SK-N-SH treated with all-trans-retinoic acid at 6 μM for 48 hours (cell line): ENCODE data around the gene HCFC2.

ENCODE experiments used
- ATAC-seq: fragments of 200-7000 bp; cut with Tn5 transposase; 3 replicates; pipeline ENCODE4 v1.9.1; 2020; ENCODE audit warnings: mild to moderate bottlenecking, moderate library complexity
- ARNTL ChIP-seq: fragments of 450-650 bp; formaldehyde crosslinking; IDR thresholded peaks from 2 replicates; pipeline ENCODE4 v1.5.0; 2020; ENCODE audit warnings: low read depth, mild to moderate bottlenecking, moderate library complexity, borderline replicate concordance
- BACH2 ChIP-seq: fragments of 250-450 bp; sonication (Bioruptor Pico); IDR thresholded peaks from 2 replicates; pipeline ENCODE4 v1.9.0; 2021; ENCODE audit warnings: mild to moderate bottlenecking, borderline replicate concordance
- CREB5 ChIP-seq: fragments of 250-450 bp; sonication (Bioruptor Pico); IDR thresholded peaks from 2 replicates; pipeline ENCODE4 v1.5.1; 2020; ENCODE audit warnings: low read depth, mild to moderate bottlenecking, moderate library complexity
- CSDC2 ChIP-seq: fragments of 250-450 bp; sonication (Bioruptor Pico); IDR thresholded peaks from 2 replicates; pipeline ENCODE4 v1.5.0; 2020; ENCODE audit warnings: mild to moderate bottlenecking, moderate library complexity
- CSRNP3 ChIP-seq: fragments of 250-450 bp; sonication (Bioruptor Pico); IDR thresholded peaks from 2 replicates; pipeline ENCODE4 v1.5.1; 2021; ENCODE audit warnings: mild to moderate bottlenecking, moderate library complexity
- ESRRG ChIP-seq: fragments of 250-450 bp; sonication (Bioruptor Pico); IDR thresholded peaks from 2 replicates; pipeline ENCODE4 v1.6.1; 2021; ENCODE audit warnings: mild to moderate bottlenecking
- ISL1 ChIP-seq: fragments of 250-450 bp; sonication (Bioruptor Pico); IDR thresholded peaks from 2 replicates; pipeline ENCODE4 v2.1.2; 2022; ENCODE audit warnings: mild to moderate bottlenecking, moderate library complexity
- OSR1 ChIP-seq: fragments of 250-450 bp; sonication (Bioruptor Pico); IDR thresholded peaks from 2 replicates; pipeline ENCODE4 v1.8.0; 2022; ENCODE audit warnings: moderate library complexity, mild to moderate bottlenecking, inconsistent platforms
- PATZ1 ChIP-seq: fragments of 250-450 bp; sonication (Bioruptor Pico); IDR thresholded peaks from 2 replicates; pipeline ENCODE4 v1.8.0; 2020; ENCODE audit warnings: mild to moderate bottlenecking, moderate library complexity, borderline replicate concordance
- POU6F1 ChIP-seq: fragments of 250-450 bp; sonication (Bioruptor Pico); IDR thresholded peaks from 2 replicates; pipeline ENCODE4 v1.8.0; 2021; ENCODE audit warnings: low read depth, mild to moderate bottlenecking, moderate library complexity, borderline replicate concordance
- PPARA ChIP-seq: fragments of 250-450 bp; sonication (Bioruptor Pico); IDR thresholded peaks from 2 replicates; pipeline ENCODE4 v1.5.0; 2020; ENCODE audit warnings: mild to moderate bottlenecking, borderline replicate concordance
- RARB ChIP-seq: fragments of 250-450 bp; sonication (Bioruptor Pico); IDR thresholded peaks from 2 replicates; pipeline ENCODE4 v1.8.0; 2021; ENCODE audit warnings: mild to moderate bottlenecking, moderate library complexity
- SNAI2 ChIP-seq: fragments of 250-450 bp; sonication (Bioruptor Pico); IDR thresholded peaks from 2 replicates; pipeline ENCODE4 v1.5.0; 2020; ENCODE audit warnings: mild to moderate bottlenecking, moderate library complexity
- TCF4 ChIP-seq: fragments of 250-450 bp; sonication (Bioruptor Pico); IDR thresholded peaks from 2 replicates; pipeline ENCODE4 v1.8.0; 2021; ENCODE audit warnings: mild to moderate bottlenecking, moderate library complexity, borderline replicate concordance
- TOX ChIP-seq: fragments of 250-450 bp; sonication (Bioruptor Pico); IDR thresholded peaks from 2 replicates; pipeline ENCODE4 v1.8.0; 2021; ENCODE audit warnings: mild to moderate bottlenecking, moderate library complexity, borderline replicate concordance
- ZC3H10 ChIP-seq: fragments of 250-450 bp; sonication (Bioruptor Pico); IDR thresholded peaks from 2 replicates; pipeline ENCODE4 v1.5.1; 2021; ENCODE audit warnings: mild to moderate bottlenecking, moderate library complexity
- ZFP30 ChIP-seq: fragments of 450-650 bp; formaldehyde crosslinking; IDR thresholded peaks from 2 replicates; pipeline ENCODE4 v1.5.0; 2022; ENCODE audit warnings: mild to moderate bottlenecking, moderate library complexity
- ZNF8 ChIP-seq: fragments of 450-650 bp; formaldehyde crosslinking; IDR thresholded peaks from 2 replicates; pipeline ENCODE4 v1.5.0; 2020; ENCODE audit warnings: mild to moderate bottlenecking, moderate library complexity

HCFC2 gene

DNA sequence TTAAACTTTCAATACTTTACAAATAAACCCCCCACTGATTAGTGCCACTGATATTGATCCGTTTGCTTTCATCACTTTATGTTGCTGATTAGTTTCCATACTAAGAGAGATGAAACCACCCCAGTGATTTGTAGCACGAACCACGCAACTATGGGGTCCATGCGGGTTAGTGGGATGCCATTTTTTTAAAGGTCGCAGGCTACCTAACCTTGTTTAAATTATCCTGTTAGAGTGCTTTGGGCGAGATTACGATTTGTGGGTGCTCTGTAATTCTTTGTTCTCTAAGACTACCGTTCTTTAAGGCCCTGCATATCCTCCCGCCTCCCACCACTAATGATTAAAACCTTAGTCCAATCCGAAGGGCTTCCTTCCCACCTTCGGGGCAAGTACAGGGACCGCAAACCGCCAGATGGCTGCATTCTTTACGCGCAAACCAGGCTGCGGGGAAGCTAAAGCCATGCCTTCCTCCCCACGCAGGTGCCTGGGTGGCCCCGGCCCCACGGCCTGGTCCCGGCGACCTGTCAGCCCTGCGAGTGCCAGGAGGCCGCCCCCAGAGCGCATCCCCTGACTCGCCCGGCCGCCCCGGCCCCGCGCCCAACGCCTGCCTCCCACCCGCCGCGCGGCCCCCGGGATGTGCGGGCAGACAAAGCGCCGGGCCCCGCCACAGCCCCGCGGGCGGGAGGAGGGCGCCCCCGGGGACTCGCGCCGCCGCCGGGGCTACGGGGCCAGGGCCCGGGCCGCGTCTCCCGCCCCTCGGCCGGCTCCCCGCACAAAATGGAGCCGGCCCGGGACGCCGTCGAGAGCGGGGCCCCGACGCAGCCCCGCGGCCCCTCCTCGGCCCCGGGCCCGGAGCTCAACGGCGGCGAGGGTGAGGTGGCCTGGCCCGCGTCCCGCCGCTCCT, 72.9 kb downstream of the HCFC2 start:
- TF ChIP-seq ZC3H10 (CRISPR knock-in tag): no peak
- no peak for TF ChIP-seq ESRRG
- no peak for TF ChIP-seq CREB5 (CRISPR knock-in tag)
- TF ChIP-seq, all 23 proteins: peak for 0
- ATAC-seq: peak; percentile 27

DNA sequence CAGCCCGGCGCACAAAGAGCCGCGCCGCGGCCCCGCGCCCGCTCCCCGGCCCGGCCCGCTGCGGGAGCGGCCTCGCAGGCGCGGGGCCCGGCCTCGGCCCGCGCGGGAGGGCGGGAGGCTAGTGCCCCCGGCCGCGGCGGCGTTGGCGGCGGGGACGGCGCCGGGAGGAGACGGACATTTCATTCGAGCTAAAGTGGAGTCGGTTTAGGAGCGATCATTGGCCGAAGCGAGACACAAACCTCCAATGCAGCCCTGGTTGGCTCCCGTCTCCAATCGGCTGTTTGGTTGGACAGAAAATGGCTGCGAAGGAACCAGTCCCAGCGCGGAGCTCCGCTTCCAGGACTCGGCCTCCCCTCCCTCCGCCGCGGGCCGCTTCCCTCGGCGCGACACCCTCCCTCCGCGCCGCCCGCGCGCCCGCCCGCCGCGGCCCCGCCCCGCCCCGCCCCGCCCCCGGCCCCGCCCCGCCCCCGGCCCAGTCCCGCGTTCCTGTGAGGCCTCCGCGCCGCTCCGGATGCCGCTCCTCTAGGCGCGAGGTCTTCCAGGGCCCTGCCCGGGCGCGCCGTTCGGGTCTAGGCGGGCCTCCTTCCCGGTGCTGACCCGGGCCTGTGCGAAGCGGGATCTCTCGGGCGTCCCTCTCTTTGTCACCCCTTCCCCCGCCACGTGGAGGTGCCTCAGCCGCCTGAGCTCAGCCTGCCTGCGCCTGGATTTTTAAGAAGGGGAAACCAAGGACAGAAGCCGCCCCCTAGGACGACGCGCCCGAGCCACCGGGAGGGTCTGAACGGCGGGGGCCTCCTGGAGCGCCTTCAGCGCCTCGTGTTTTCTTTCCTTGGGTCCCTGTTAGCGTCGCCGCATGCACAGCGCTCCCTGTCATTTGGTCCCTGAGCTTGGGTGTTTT, 73.8 kb downstream of the HCFC2 start, which contains the start of gene NFYB:
Gene NFYB (minus strand): TSS at position 309 of the 895 bp plus-strand sequence. CDS start 2,757 bp downstream, outside the sequence.
- ATAC-seq: peak; percentile 96
- TF ChIP-seq TOX (no peak), ISL1 (CRISPR knock-in tag) (no peak), SNAI2 (no peak), PATZ1 (CRISPR knock-in tag) (no peak), CREB5 (CRISPR knock-in tag) (no peak), TCF4 (no peak)
- TF ChIP-seq, all 23 proteins: peak for 0

DNA sequence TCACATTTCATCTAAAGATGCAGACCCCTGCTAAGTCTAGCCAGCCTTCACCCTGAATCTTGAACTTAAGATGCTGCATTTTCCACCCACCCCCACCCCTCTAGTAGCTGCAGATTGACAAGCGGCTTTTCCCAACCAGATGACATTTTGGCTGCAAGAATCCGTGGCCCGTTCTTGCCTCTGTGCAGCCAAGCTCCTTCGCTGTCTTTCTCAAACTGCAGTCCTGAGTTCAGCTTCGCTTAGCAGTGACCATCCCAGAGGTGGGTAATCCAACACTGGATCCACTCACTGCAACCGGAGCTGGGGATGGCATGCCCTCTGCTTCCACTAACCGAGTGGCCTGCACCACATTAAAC, 74.4 kb downstream of the HCFC2 start:
- TF ChIP-seq ISL1 (CRISPR knock-in tag) (no peak), ESRRG (no peak), BACH2 (CRISPR knock-in tag) (no peak), ZFP30 (no peak), SNAI2 (no peak), CSRNP3 (no peak), PPARA (no peak), ZC3H10 (CRISPR knock-in tag) (no peak), CREB5 (CRISPR knock-in tag) (no peak), CSDC2 (CRISPR knock-in tag) (no peak), RARB (CRISPR knock-in tag) (no peak), OSR1 (CRISPR knock-in tag) (no peak), TCF4 (no peak), PATZ1 (CRISPR knock-in tag) (no peak), ZNF8 (no peak), ARNTL (no peak), POU6F1 (CRISPR knock-in tag) (no peak)
- ATAC-seq: no peak
